Activated naive CD4-positive, alpha-beta T cell treated with anti-CD3 and anti-CD28 coated beads, Interleukin-2, amount 50 U/mL, for 16 hours (primary cell): ENCODE measurements around the gene SCN4B.

Experiments
- DNase-seq: peaks from one replicate; pipeline ENCODE4 v3.0.0-alpha.2; 2020

Gene SCN4B

DNA sequence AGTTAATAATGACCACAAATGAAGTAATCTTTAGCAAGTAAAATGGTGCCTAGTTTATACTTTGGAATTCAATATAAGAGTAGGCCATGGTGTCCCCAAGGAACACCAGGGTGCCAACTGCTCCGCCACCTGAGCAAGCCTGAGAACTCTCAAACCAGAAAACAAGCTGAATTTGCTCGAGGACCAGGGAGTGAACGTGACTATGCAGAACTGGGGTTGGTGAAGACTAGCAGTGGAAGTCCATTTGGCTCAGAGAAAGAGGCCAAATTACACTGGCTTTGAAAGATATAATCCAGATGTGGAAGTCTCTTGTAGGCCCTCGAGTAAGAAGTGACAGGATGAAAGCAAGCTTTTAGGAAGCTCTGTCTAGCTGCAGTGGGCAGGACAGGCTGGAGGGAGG is 57.1 kb downstream of the SCN4B start:
- no peak for DNase-seq

GRCh38 chr11:118092907-118093571 is 59.6 kb downstream of the SCN4B start:
- DNase-seq: no peak

GRCh38 chr11:118091690-118092089 is 60.9 kb downstream of the SCN4B start:
- no peak for DNase-seq

DNA sequence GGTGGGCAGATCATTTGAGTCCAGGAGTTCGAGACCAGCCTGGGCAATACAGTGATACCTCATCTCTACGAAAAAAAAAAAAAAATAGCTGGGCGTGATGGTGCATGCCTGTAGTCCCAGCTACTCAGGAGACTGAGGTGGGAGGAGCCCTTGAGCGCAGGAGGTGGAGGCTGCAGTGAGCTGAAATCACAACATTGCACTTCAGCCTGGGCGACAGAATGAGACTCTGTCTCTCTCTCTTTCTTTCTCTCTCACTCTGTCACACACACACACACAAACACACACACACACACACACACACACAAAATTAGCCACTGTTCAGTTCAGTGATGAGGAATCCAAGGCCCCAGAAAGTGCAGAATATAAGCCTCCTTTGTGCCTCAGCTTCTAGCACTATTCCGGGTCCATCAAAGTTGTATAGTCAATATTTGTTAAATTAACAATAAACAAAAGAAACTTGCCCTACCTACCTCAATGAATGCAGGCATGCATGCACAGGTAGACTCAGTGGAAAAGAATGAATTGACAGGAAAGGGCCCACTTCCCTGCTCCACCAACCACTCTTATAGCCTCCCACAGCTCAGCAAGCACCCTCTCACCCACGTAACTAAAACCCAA is 62.0 kb downstream of the SCN4B start:
- DNase-seq: no peak

DNA sequence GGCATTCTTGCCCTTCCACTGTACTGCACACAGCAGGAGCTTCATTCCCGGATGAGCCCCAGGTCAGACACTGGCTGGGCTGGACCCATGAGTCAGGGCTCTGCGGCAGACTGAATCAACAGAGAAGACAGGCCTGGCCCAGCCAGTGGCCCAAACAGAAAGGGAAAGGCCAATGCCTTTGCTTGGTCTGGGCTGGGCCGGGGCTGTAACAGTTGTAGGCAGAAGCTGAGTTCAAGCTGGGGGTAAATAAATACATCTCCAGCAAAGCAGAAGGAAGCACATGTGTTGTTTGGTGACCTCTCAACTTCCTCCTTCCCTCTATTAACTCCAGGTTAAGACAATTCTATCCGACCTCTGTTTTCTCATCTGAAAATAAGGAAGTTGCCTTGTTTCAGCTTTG is 64.1 kb downstream of the SCN4B start:
- no peak for DNase-seq

DNA sequence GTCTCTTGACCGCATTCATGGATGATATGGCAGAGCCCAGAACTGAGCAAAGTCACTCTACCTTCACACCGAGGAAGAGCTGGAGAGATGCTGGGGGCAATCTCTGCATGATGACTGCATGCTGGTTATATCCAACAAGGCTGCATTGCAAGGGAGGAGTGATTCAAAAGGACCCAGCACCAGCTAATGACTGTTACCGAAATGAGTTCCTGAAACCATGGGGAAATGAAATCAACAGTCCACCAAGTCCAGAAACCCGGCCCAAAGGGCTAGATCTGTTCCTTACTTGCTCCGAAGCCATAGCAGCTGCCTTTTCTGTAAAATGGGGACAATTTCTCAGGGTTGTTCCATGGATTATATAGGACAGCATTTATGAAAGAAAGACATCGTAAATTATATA is 64.7 kb downstream of the SCN4B start:
- no peak for DNase-seq

GRCh38 chr11:118086913-118087768 is 65.5 kb downstream of the SCN4B start, which contains the start of gene SMIM35:
SMIM35 (minus strand) TSS chr11:118086963; CDS start chr11:118086757, 206 bp downstream.
- no peak for DNase-seq

GRCh38 chr11:118084656-118085055 is 68.0 kb downstream of the SCN4B start:
- no peak for DNase-seq

- no peak for DNase-seq
These were observed 68.4 kb downstream of the SCN4B start for GRCh38 chr11:118084247-118084646.
